Sigmoid colon (tissue), 7 donors: Measurements from ENCODE around the gene GFM2. TPM values are rescaled to one million over a fixed set of nuclear protein-coding genes. Genes with fewer than 3 reads are reported as not detected.
"Not testable (repeated sequence)": the region's sequence is repeated elsewhere in the genome, so short reads cannot be mapped to it uniquely, and the experiment has no call there.

ENCODE experiments used
- DNase-seq: peaks from one replicate; pipeline ENCODE4 v3.0.0-alpha.2; 2019
- H3K27ac ChIP-seq, 4 donors: fragments of 200-600 bp; sonication (generic); one replicate each; pipeline ENCODE4 v1.5.1; 2016 to 2019; ENCODE audit warnings: mild to moderate bottlenecking in 1 of 4
- H3K27me3 ChIP-seq, 3 donors: fragments of 200-600 bp; sonication (generic); one replicate each; pipeline ENCODE4 v1.5.1; 2019; ENCODE audit warnings: mild to moderate bottlenecking in 1 of 3
- H3K36me3 ChIP-seq, 4 donors: fragments of 200-600 bp; sonication (generic); one replicate each; pipeline ENCODE4 v1.5.1; 2016 to 2019
- H3K4me1 ChIP-seq, 4 donors: fragments of 200-600 bp; sonication (generic); one replicate each; pipeline ENCODE4 v1.5.1; 2017 to 2019
- H3K4me3 ChIP-seq, 4 donors: fragments of 200-600 bp; sonication (generic); one replicate each; pipeline ENCODE4 v1.5.1; 2017 to 2019; ENCODE audit warnings: mild to moderate bottlenecking in 2 of 4, moderate library complexity in 1 of 4
- H3K9me3 ChIP-seq, 4 donors: fragments of 200-600 bp in 3 of 4; sonication (generic) in 3 of 4; one replicate each; pipeline versions ENCODE4 v1.5.1 to v1.6.1; 2013 to 2019
- CTCF ChIP-seq, 4 experiments: fragments of 450-650 bp in 3 of 4; fragments of 200-600 bp in 1 of 4; IDR thresholded peaks; one replicate each; pipeline ENCODE4 v1.5.1; 2016 to 2019; ENCODE audit warnings: antibody characterized with exemption in 4 of 4, mild to moderate bottlenecking in 3 of 4, moderate library complexity in 2 of 4
- EP300 ChIP-seq, 4 donors: sonication (generic); formaldehyde crosslinking; IDR thresholded peaks; one replicate each; pipeline ENCODE4 v1.6.1; 2017; ENCODE audit warnings: antibody characterized with exemption in 4 of 4
- POLR2A ChIP-seq, 2 donors: fragments of 450-650 bp; IDR thresholded peaks; one replicate each; pipeline ENCODE4 v1.6.1; 2016; ENCODE audit warnings: antibody characterized with exemption in 2 of 2, mild to moderate bottlenecking in 2 of 2, moderate library complexity in 2 of 2
- POLR2AphosphoS5 ChIP-seq, 4 donors: sonication (generic); formaldehyde crosslinking; IDR thresholded peaks; one replicate each; pipeline ENCODE4 v1.6.1; 2017; ENCODE audit warnings: antibody characterized with exemption in 4 of 4
- WGBS, 2 donors: extraction: QIAGEN DNeasy Blood & Tissue Kit; methylation state at CpG; one replicate each; pipeline ENCODE4 v1.1.7; 2013; 5-methylcytosine and 5-hydroxymethylcytosine counted together
- intact Hi-C: fragments of 100-400 bp; cut with DNase I; formaldehyde crosslinking; loops from one replicate; pipeline ENCODE4 v1.15.1; 2023
- polyA plus RNA-seq, 3 donors: library from polyadenylated mRNA; stranded (reverse); fragments of 200-250 nt; gene quantifications; one replicate each; pipeline ENCODE4 v1.2.3, GENCODE V29; 2013
- total RNA-seq, 4 donors: library from RNA; depleted of rRNA; stranded (reverse); fragments of >200 nt; gene quantifications; one replicate each; pipeline ENCODE4 v1.1.0, GENCODE V29; 2016
- donor health status: healthy with polysubstance abuse.
- donor health status: Bipolar disorder and iron deficiency.
- donor health status: healthy.

GFM2 gene
- total and polyA plus RNA-seq, 7 donors = 15.3 to 26.1 (median 17.6) TPM

GRCh38 chr5:74763504-74763903 is 3.4 kb downstream of the GFM2 start:
- Histone ChIP-seq H3K9me3 (no peaks in the 10 kb centered on the region), H3K27me3 (no peaks in the 10 kb centered on the region), H3K36me3 (peaks cover 0 to 45% (median 2%) of the 10 kb centered on the region in 4 donors), H3K4me3 (no peak overlapping the region), H3K27ac (no peak overlapping the region), H3K4me1 (peaks cover 0 to 41% (median 27%) of the 10 kb centered on the region in 4 donors)
- DNase-seq = no peak
- TF ChIP-seq CTCF (IDR thresholded peaks at IDR 0.05) (no peak), POLR2A (IDR thresholded peaks at IDR 0.05) (no peak)
- intact Hi-C loops = loop anchor here (10.0 kb wide), 1 partner anchor 151 kb away; no protein-coding TSS in a partner anchor

- TF ChIP-seq CTCF (IDR thresholded peaks at IDR 0.05) (no peak), POLR2A (IDR thresholded peaks at IDR 0.05) (no peak), POLR2AphosphoS5 (IDR thresholded peaks at IDR 0.05) (no peak), EP300 (IDR thresholded peaks at IDR 0.05) (no peak)
- no peaks in the 10 kb centered on the region for H3K9me3 ChIP-seq
- H3K27me3 ChIP-seq = no peaks in the 10 kb centered on the region
- H3K27ac ChIP-seq = no peak overlapping the region
- no peak overlapping the region for H3K4me3 ChIP-seq
- DNase-seq = no peak
- H3K4me1 ChIP-seq = peaks cover 0 to 33% (median 19%) of the 10 kb centered on the region in 4 donors
- WGBS, 2 donors = 93 to 94% methylated on average over 2 of the region's 2 CpGs
- intact Hi-C loops = loop anchor here (10.0 kb wide), 1 partner anchor 152 kb away; no protein-coding TSS in a partner anchor
- peaks cover 0 to 54% (median 4%) of the 10 kb centered on the region in 4 donors for H3K36me3 ChIP-seq
Measured at GRCh38 chr5:74762599-74762998, 4.3 kb downstream of the GFM2 start.

- no peak for TF ChIP-seq EP300 (IDR thresholded peaks at IDR 0.05)
- TF ChIP-seq CTCF (IDR thresholded peaks at IDR 0.05) = no peak
- no peak for TF ChIP-seq POLR2AphosphoS5 (IDR thresholded peaks at IDR 0.05)
- TF ChIP-seq POLR2A (IDR thresholded peaks at IDR 0.05) = no peak
- H3K4me1 ChIP-seq = peaks cover 0 to 32% (median 18%) of the 10 kb centered on the region in 4 donors
- peaks cover 0 to 67% (median 7%) of the 10 kb centered on the region in 4 donors for H3K36me3 ChIP-seq
- WGBS, 2 donors = 82 to 93% methylated on average over 1 of the region's 1 CpG
- no peaks in the 10 kb centered on the region for H3K9me3 ChIP-seq
- peak overlapping the region in 1 of 4 donors; percentile 32 for H3K27ac ChIP-seq
- DNase-seq = no peak
- intact Hi-C loops = loop anchor here (10.0 kb wide), 1 partner anchor 154 kb away; no protein-coding TSS in a partner anchor
- H3K4me3 ChIP-seq = no peak overlapping the region
- no peaks in the 10 kb centered on the region for H3K27me3 ChIP-seq
Measured at GRCh38 chr5:74761241-74761640, 5.7 kb downstream of the GFM2 start.

GRCh38 chr5:74748742-74749141 is 18.2 kb downstream of the GFM2 start:
- H3K4me1 ChIP-seq, H3K27ac ChIP-seq, H3K9me3 ChIP-seq, H3K27me3 ChIP-seq, H3K4me3 ChIP-seq, DNase-seq, intact Hi-C loops: not testable (repeated sequence)
- H3K36me3 ChIP-seq = peaks cover 3 to 84% (median 30%) of the 10 kb centered on the region in 4 donors
- 96% methylated on average over 4 of the region's 4 CpGs for WGBS, 2 donors

- H3K9me3 ChIP-seq = no peaks in the 10 kb centered on the region
- H3K4me1 ChIP-seq = no peaks in the 10 kb centered on the region
- H3K4me3 ChIP-seq = no peak overlapping the region
- no peak for TF ChIP-seq POLR2A (IDR thresholded peaks at IDR 0.05)
- TF ChIP-seq EP300 (IDR thresholded peaks at IDR 0.05) = no peak
- no peak for TF ChIP-seq POLR2AphosphoS5 (IDR thresholded peaks at IDR 0.05)
- TF ChIP-seq CTCF (IDR thresholded peaks at IDR 0.05) = no peak
- 92 to 97% methylated on average over 4 of the region's 4 CpGs for WGBS, 2 donors
- DNase-seq = no peak
- peaks cover 0 to 83% (median 27%) of the 10 kb centered on the region in 4 donors for H3K36me3 ChIP-seq
- no peak overlapping the region for H3K27ac ChIP-seq
- intact Hi-C loops = no loop called here
- no peaks in the 10 kb centered on the region for H3K27me3 ChIP-seq
Measured at GRCh38 chr5:74738406-74738805, 28.5 kb downstream of the GFM2 start.
